ENCODE data around the gene ANTKMT. TPM values are rescaled to one million over a fixed set of nuclear protein-coding genes. Genes with fewer than 3 reads are reported as not detected.

Gene ANTKMT
- total RNA-seq, 2 donors from 2014 or later, result 36.9 to 40.6 TPM

- WGBS, 2 experiments (ENCODE audit: insufficient coverage in 1 of 2, insufficient read length in 1 of 2), result 91 to 92% methylated on average over 27 to 39 of the region's 39 CpGs
- H3K9me3 Mint-ChIP-seq, result no peaks in the 10 kb centered on the region
- Histone ChIP-seq H3K9ac (ENCODE audit: extremely low read depth, low read length, poor library complexity, severe bottlenecking) (no peak overlapping the region), H3K27ac (ENCODE audit: low read depth, low read length) (no peak overlapping the region), H3K9me3 (ENCODE audit: control insufficient read depth, low read length) (no peaks in the 10 kb centered on the region), H3K27me3 (ENCODE audit: control insufficient read depth, insufficient read depth, low read length, poor library complexity, severe bottlenecking) (no peaks in the 10 kb centered on the region), H3K4me3 (ENCODE audit: low read length) (no peak overlapping the region), H3K36me3 (ENCODE audit: control insufficient read depth, insufficient read depth, low read length) (no peaks in the 10 kb centered on the region), H3K4me1 (ENCODE audit: control insufficient read depth, insufficient read depth, low read length) (no peaks in the 10 kb centered on the region)
- TF ChIP-seq, protein P1, sequence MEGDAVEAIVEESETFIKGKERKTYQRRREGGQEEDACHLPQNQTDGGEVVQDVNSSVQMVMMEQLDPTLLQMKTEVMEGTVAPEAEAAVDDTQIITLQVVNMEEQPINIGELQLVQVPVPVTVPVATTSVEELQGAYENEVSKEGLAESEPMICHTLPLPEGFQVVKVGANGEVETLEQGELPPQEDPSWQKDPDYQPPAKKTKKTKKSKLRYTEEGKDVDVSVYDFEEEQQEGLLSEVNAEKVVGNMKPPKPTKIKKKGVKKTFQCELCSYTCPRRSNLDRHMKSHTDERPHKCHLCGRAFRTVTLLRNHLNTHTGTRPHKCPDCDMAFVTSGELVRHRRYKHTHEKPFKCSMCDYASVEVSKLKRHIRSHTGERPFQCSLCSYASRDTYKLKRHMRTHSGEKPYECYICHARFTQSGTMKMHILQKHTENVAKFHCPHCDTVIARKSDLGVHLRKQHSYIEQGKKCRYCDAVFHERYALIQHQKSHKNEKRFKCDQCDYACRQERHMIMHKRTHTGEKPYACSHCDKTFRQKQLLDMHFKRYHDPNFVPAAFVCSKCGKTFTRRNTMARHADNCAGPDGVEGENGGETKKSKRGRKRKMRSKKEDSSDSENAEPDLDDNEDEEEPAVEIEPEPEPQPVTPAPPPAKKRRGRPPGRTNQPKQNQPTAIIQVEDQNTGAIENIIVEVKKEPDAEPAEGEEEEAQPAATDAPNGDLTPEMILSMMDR (conservative IDR thresholded peaks at IDR 0.05), result no peak
- H3K27me3 Mint-ChIP-seq (ENCODE audit: insufficient read depth), result peaks cover 11% of the 10 kb centered on the region
- H3K4me1 Mint-ChIP-seq, result peaks cover 13% of the 10 kb centered on the region
- no peak for DNase-seq
- no peak overlapping the region for H3K4me3 Mint-ChIP-seq
- H3K27ac Mint-ChIP-seq, result no peak overlapping the region
- H3K36me3 Mint-ChIP-seq (ENCODE audit: low read depth), result no peaks in the 10 kb centered on the region
Observed at GRCh38 chr16:747978-748746, 27.2 kb downstream of the ANTKMT start.

- WGBS, 2 experiments (ENCODE audit: insufficient coverage in 1 of 2, insufficient read length in 1 of 2), result 97 to 100% methylated on average over 6 of the region's 6 CpGs
- Mint-ChIP-seq H3K27me3 (ENCODE audit: insufficient read depth) (peaks cover 11% of the 10 kb centered on the region), H3K4me1 (peaks cover 13% of the 10 kb centered on the region), H3K9me3 (no peaks in the 10 kb centered on the region), H3K4me3 (no peak overlapping the region), H3K27ac (no peak overlapping the region), H3K36me3 (ENCODE audit: low read depth) (no peaks in the 10 kb centered on the region)
- H3K27ac ChIP-seq (ENCODE audit: low read depth, low read length), result no peak overlapping the region
- no peaks in the 10 kb centered on the region for H3K4me1 ChIP-seq (ENCODE audit: control insufficient read depth, insufficient read depth, low read length)
- no peaks in the 10 kb centered on the region for H3K27me3 ChIP-seq (ENCODE audit: control insufficient read depth, insufficient read depth, low read length, poor library complexity, severe bottlenecking)
- H3K4me3 ChIP-seq (ENCODE audit: low read length), result no peak overlapping the region
- TF ChIP-seq, protein P1 (conservative IDR thresholded peaks at IDR 0.05), result no peak
- no peak for DNase-seq
- H3K9me3 ChIP-seq (ENCODE audit: control insufficient read depth, low read length), result no peaks in the 10 kb centered on the region
- H3K9ac ChIP-seq (ENCODE audit: extremely low read depth, low read length, poor library complexity, severe bottlenecking), result no peak overlapping the region
- H3K36me3 ChIP-seq (ENCODE audit: control insufficient read depth, insufficient read depth, low read length), result no peaks in the 10 kb centered on the region
Observed at GRCh38 chr16:749010-749409, 28.1 kb downstream of the ANTKMT start.

GRCh38 chr16:750485-750884, 29.5 kb downstream of the ANTKMT start:
- Mint-ChIP-seq H3K4me1 (peaks cover 13% of the 10 kb centered on the region), H3K9me3 (no peaks in the 10 kb centered on the region), H3K36me3 (ENCODE audit: low read depth) (no peaks in the 10 kb centered on the region), H3K27me3 (ENCODE audit: insufficient read depth) (peaks cover 11% of the 10 kb centered on the region), H3K27ac (no peak overlapping the region), H3K4me3 (no peak overlapping the region)
- Histone ChIP-seq H3K27ac (ENCODE audit: low read depth, low read length) (no peak overlapping the region), H3K4me1 (ENCODE audit: control insufficient read depth, insufficient read depth, low read length) (no peaks in the 10 kb centered on the region), H3K36me3 (ENCODE audit: control insufficient read depth, insufficient read depth, low read length) (no peaks in the 10 kb centered on the region), H3K9me3 (ENCODE audit: control insufficient read depth, low read length) (no peaks in the 10 kb centered on the region), H3K27me3 (ENCODE audit: control insufficient read depth, insufficient read depth, low read length, poor library complexity, severe bottlenecking) (no peaks in the 10 kb centered on the region), H3K4me3 (ENCODE audit: low read length) (no peak overlapping the region), H3K9ac (ENCODE audit: extremely low read depth, low read length, poor library complexity, severe bottlenecking) (no peak overlapping the region)
- TF ChIP-seq, protein P1 (conservative IDR thresholded peaks at IDR 0.05), result no peak
- DNase-seq, result no peak
- WGBS, 2 experiments (ENCODE audit: insufficient coverage in 1 of 2, insufficient read length in 1 of 2), result 76 to 86% methylated on average over 9 of the region's 9 CpGs
